Stimulated activated CD8-positive, alpha-beta memory T cell treated with anti-CD3 and anti-CD28 coated beads, Interleukin-15, amount 100 ng/mL, for 48 hours (primary cell): ENCODE measurements around the gene NPM1.
A peak's percentile ranks its signal among the peaks of the same experiment; 100 is the strongest.
"Not testable (repeated sequence)": the region's sequence is repeated elsewhere in the genome, so short reads cannot be mapped to it uniquely, and the experiment has no call there.

Source experiments
- DNase-seq, 2 donors: peaks; one replicate each; pipeline ENCODE4 v3.0.0-alpha.2; 2020; ENCODE audit warnings: low read depth in 2 of 2

The NPM1 gene

GRCh38 chr5:171413153-171413910 lies 25.7 kb downstream of the NPM1 start:
- no peak for DNase-seq

- DNase-seq, result not testable (repeated sequence)
Measured at GRCh38 chr5:171413993-171414392, 26.3 kb downstream of the NPM1 start.

GRCh38 chr5:171415115-171415730 lies 27.6 kb downstream of the NPM1 start:
- DNase-seq, result no peak

GRCh38 chr5:171416160-171417049 lies 28.8 kb downstream of the NPM1 start:
- no peak for DNase-seq

GRCh38 chr5:171418316-171418981 lies 30.8 kb downstream of the NPM1 start:
- peak; percentile 32 to 44 for DNase-seq

GRCh38 chr5:171418982-171419687 lies 31.5 kb downstream of the NPM1 start, which contains the start of gene FGF18:
TSS of gene FGF18 (plus strand) at chr5:171419647. CDS start at chr5:171420200, 553 bp downstream.
- peak in 1 of 2 donors; percentile 34 for DNase-seq

- DNase-seq, result peak; percentile 15 to 18
Measured at GRCh38 chr5:171419688-171420430, 32.2 kb downstream of the NPM1 start.

GRCh38 chr5:171420431-171421241 lies 33.0 kb downstream of the NPM1 start:
- no peak for DNase-seq

GRCh38 chr5:171421331-171422262 lies 33.9 kb downstream of the NPM1 start:
- DNase-seq, result no peak

- no peak for DNase-seq
Measured at GRCh38 chr5:171422495-171422894, 34.8 kb downstream of the NPM1 start.

GRCh38 chr5:171422902-171423663 lies 35.4 kb downstream of the NPM1 start:
- DNase-seq, result no peak

GRCh38 chr5:171424726-171425125 lies 37.1 kb downstream of the NPM1 start:
- DNase-seq, result no peak

GRCh38 chr5:171425596-171426244 lies 38.1 kb downstream of the NPM1 start:
- DNase-seq, result no peak

- DNase-seq, result no peak
Measured at GRCh38 chr5:171426266-171426665, 38.6 kb downstream of the NPM1 start.

- DNase-seq, result no peak
Measured at GRCh38 chr5:171426680-171427079, 39.0 kb downstream of the NPM1 start.

GRCh38 chr5:171427318-171428167 lies 39.9 kb downstream of the NPM1 start:
- DNase-seq, result no peak
